Endothelial cell of umbilical vein (primary cell): ENCODE results near the gene SLC6A7. TPM values are rescaled to one million over a fixed set of nuclear protein-coding genes. Genes with fewer than 3 reads are reported as not detected.

ENCODE experiments used
- BruUV-seq: library from RNA; stranded (reverse); fragments of 400-500 nt; replicated peaks from 2 replicates; lab custom pipeline; 2021; lab: Mats Ljungman, UMichigan
- CTCF ChIA-PET: fragments of 300-600, 350-600 bp; sonication (Branson Sonifier 250); formaldehyde crosslinking; loops from one replicate; lab custom pipeline; 2021; ENCODE audit warnings: antibody characterized with exemption, inconsistent platforms; lab: Charles Lee
- POLR2A ChIA-PET: fragments of 300-600, 350-600 bp; sonication (Branson Sonifier 250); formaldehyde crosslinking; loops from one replicate; lab custom pipeline; 2021; ENCODE audit warnings: antibody characterized with exemption, inconsistent platforms; lab: Charles Lee
- DNase-seq: peaks from one replicate; pipeline ENCODE4 v3.0.0-alpha.2; 2011; ENCODE audit warnings: low read depth, low spot score
- FAIRE-seq: peaks from 2 replicates; lab custom pipeline; 2011; peaks lifted over from hg19 to GRCh38; lab: Jason Lieb, UNC
- H2AFZ ChIP-seq: 2 replicates; pipeline ENCODE4 v1.6.0; 2012; ENCODE audit warnings: low read depth, low read length, control low read depth, inconsistent platforms
- H3K27ac ChIP-seq: 2 replicates; pipeline ENCODE4 v1.5.1; 2011; ENCODE audit warnings: low read depth, mild to moderate bottlenecking, control low read depth, low read length, moderate library complexity; ENCODE audit not compliant: insufficient read depth
- H3K27me3 ChIP-seq, 2 experiments: 2 replicates each; pipeline versions ENCODE4 v1.6.0 to v1.6.1; 2011; ENCODE audit warnings: low read length in 2 of 2, mixed read lengths in 1 of 2; ENCODE audit not compliant: control insufficient read depth in 2 of 2, insufficient read depth in 2 of 2
- H3K36me3 ChIP-seq, 2 experiments: 2 replicates in 1 of 2; 3 replicates in 1 of 2; pipeline ENCODE4 v1.5.1; 2011; ENCODE audit warnings: low read length in 2 of 2, mild to moderate bottlenecking in 1 of 2, moderate library complexity in 1 of 2; ENCODE audit not compliant: control insufficient read depth in 2 of 2, insufficient read depth in 2 of 2; ENCODE audit errors: extremely low read depth in 1 of 2
- H3K4me1 ChIP-seq: 3 replicates; pipeline ENCODE4 v1.5.1; 2011; ENCODE audit warnings: mild to moderate bottlenecking, low read length; ENCODE audit not compliant: control insufficient read depth, insufficient read depth; ENCODE audit errors: extremely low read depth
- H3K4me2 ChIP-seq: 2 replicates; pipeline ENCODE4 v1.6.1; 2011; ENCODE audit warnings: low read length, control low read depth, mixed read lengths; ENCODE audit not compliant: insufficient read depth
- H3K4me3 ChIP-seq, 3 experiments: fragments of 200-600 bp in 1 of 3; sonication (generic), shearing (Covaris generic) in 1 of 3; replicated peaks in 1 of 3; 2 replicates each; pipeline ENCODE4 v1.5.1; 2011 to 2016; ENCODE audit warnings: control low read depth in 3 of 3, low read length in 3 of 3, mild to moderate bottlenecking in 2 of 3, inconsistent platforms in 1 of 3, low read depth in 1 of 3, moderate library complexity in 1 of 3; ENCODE audit not compliant: insufficient read depth in 1 of 3
- H3K79me2 ChIP-seq: 2 replicates; pipeline ENCODE4 v1.6.0; 2012; ENCODE audit warnings: low read length, inconsistent platforms; ENCODE audit not compliant: control insufficient read depth, insufficient read depth
- H3K9ac ChIP-seq: replicated peaks from 2 replicates; pipeline ENCODE3; 2011; ENCODE audit warnings: low read length, control low read depth; ENCODE audit not compliant: insufficient read depth; ENCODE audit errors: extremely low read depth
- H3K9me1 ChIP-seq: replicated peaks from 3 replicates; pipeline ENCODE4 v1.6.0; 2011; ENCODE audit warnings: mild to moderate bottlenecking, low read length; ENCODE audit not compliant: control insufficient read depth, insufficient read depth; ENCODE audit errors: extremely low read depth
- H3K9me3 ChIP-seq: replicated peaks from 2 replicates; pipeline ENCODE4 v1.5.1; 2012; ENCODE audit warnings: low read length, inconsistent platforms; ENCODE audit not compliant: control insufficient read depth, insufficient read depth
- H4K20me1 ChIP-seq: replicated peaks from 2 replicates; pipeline ENCODE3; 2011; ENCODE audit warnings: mild to moderate bottlenecking, low read length; ENCODE audit not compliant: control insufficient read depth, insufficient read depth; ENCODE audit errors: extremely low read depth
- CTCF ChIP-seq, 2 donors: IDR thresholded peaks; 1 replicate in 1 of 2; 2 replicates in 1 of 2; pipeline ENCODE4 v1.5.1; 2011; ENCODE audit warnings: low read length in 2 of 2, mild to moderate bottlenecking in 2 of 2, moderate library complexity in 2 of 2, control low read depth in 1 of 2, inconsistent platforms in 1 of 2, low read depth in 1 of 2; ENCODE audit not compliant: insufficient read depth in 1 of 2; ENCODE audit errors: extremely low read depth in 1 of 2
- EZH2 ChIP-seq: IDR thresholded peaks from 2 replicates; pipeline ENCODE4 v1.6.1; 2012; ENCODE audit warnings: borderline replicate concordance, low read depth, mild to moderate bottlenecking, moderate library complexity, low read length, inconsistent platforms; ENCODE audit not compliant: severe bottlenecking
- FOS ChIP-seq: IDR thresholded peaks from 2 replicates; pipeline ENCODE4 v1.6.1; 2011; ENCODE audit warnings: mild to moderate bottlenecking, low read length, moderate library complexity, borderline replicate concordance; ENCODE audit not compliant: insufficient read depth
- GATA2 ChIP-seq: IDR thresholded peaks from 2 replicates; pipeline ENCODE4 v1.7.0; 2011; ENCODE audit warnings: low read depth, mild to moderate bottlenecking, moderate library complexity, mixed read lengths, low read length; ENCODE audit not compliant: insufficient read length, insufficient read depth
- JUN ChIP-seq: IDR thresholded peaks from 2 replicates; pipeline ENCODE4 v1.6.1; 2011; ENCODE audit warnings: borderline replicate concordance, low read depth; ENCODE audit not compliant: insufficient read length, insufficient read depth
- MAX ChIP-seq: IDR thresholded peaks from 2 replicates; pipeline ENCODE4 v1.6.1; 2011; ENCODE audit not compliant: insufficient read depth, insufficient read length
- MYC ChIP-seq: IDR thresholded peaks from one replicate; pipeline ENCODE4 v1.6.1; 2011; ENCODE audit warnings: mild to moderate bottlenecking, low read depth, low read length
- POLR2A ChIP-seq: IDR thresholded peaks from 2 replicates; pipeline ENCODE4 v1.6.1; 2012; ENCODE audit warnings: low read depth, mild to moderate bottlenecking, control low read depth, low read length
- POLR2AphosphoS5 ChIP-seq: IDR thresholded peaks from 2 replicates; pipeline ENCODE4 v1.6.1; 2012; ENCODE audit warnings: low read depth, mild to moderate bottlenecking, control low read depth, low read length, moderate library complexity; ENCODE audit not compliant: insufficient read depth
- dilution Hi-C: fragments of 300-500 bp; cut with MboI; formaldehyde crosslinking; loops from one replicate; pipeline ENCODE4 v1.15.0; 2019; ENCODE audit warnings: low sequenced_read_pairs; ENCODE audit not compliant: extremely low pct_ligation_motif_present
- intact Hi-C: fragments of 100-400 bp; cut with micrococcal nuclease; formaldehyde crosslinking; loops from one replicate; pipeline ENCODE4 v1.10.0; 2022
- polyA plus RNA-seq, 4 experiments: library from polyadenylated mRNA; depleted of rRNA in 3 of 4; stranded (reverse) in 3 of 4; unstranded in 1 of 4; fragments of >200 nt; gene quantifications; 2 replicates each; pipeline versions ENCODE4 v1.2.1 to v1.2.3, GENCODE V29; 2011 to 2012; ENCODE audit warnings: missing spikeins in 1 of 4
- total RNA-seq: library from RNA; stranded (reverse); gene quantifications from 2 replicates; pipeline ENCODE4 v1.2.3, GENCODE V29; 2021

The SLC6A7 gene
- total and polyA plus RNA-seq, 2 donors (not counting 3 experiments of a cell fraction or from before 2014, with no cell fraction given): not detected

- dilution Hi-C loops: no loop called here
- POLR2A ChIA-PET: interaction anchor here (0.6 kb wide), 1 partner anchor 179 kb away, joined by 5 read pairs; no protein-coding TSS in a partner anchor
- intact Hi-C loops: no loop called here
- H3K27ac ChIP-seq: no peak overlapping the region
- no peak for TF ChIP-seq MYC
- TF ChIP-seq JUN: no peak
- TF ChIP-seq MAX: no peak
- TF ChIP-seq GATA2: no peak
- no peak for TF ChIP-seq POLR2A
- no peak for TF ChIP-seq POLR2AphosphoS5
- TF ChIP-seq CTCF (IDR thresholded peaks at IDR 0.05; ENCODE audit: extremely low read depth in 1 of 2, insufficient read depth in 1 of 2, low read depth in 1 of 2, low read length in 2 of 2): no peak
- TF ChIP-seq FOS: no peak
- no peak for TF ChIP-seq EZH2
- H3K4me2 ChIP-seq: no peak overlapping the region
- H3K27me3 ChIP-seq: peaks cover 7 to 15% of the 10 kb centered on the region in 2 experiments
- H3K36me3 ChIP-seq: no peaks in the 10 kb centered on the region
- H3K9ac ChIP-seq: no peak overlapping the region
- no peaks in the 10 kb centered on the region for H3K79me2 ChIP-seq
- no peak for DNase-seq
- no peaks in the 10 kb centered on the region for H3K9me3 ChIP-seq
- no peaks in the 10 kb centered on the region for H4K20me1 ChIP-seq
- H3K4me1 ChIP-seq: no peaks in the 10 kb centered on the region
- CTCF ChIA-PET: interaction anchor here (0.7 to 1.6 kb wide), 3 partner anchors 9 to 51 kb away, joined by 3 to 10 read pairs (median 3); no protein-coding TSS in a partner anchor
- no TSS peak for BruUV-seq
- FAIRE-seq: no peak
- H3K4me3 ChIP-seq: no peak overlapping the region
- H3K9me1 ChIP-seq: no peaks in the 10 kb centered on the region
- H2AFZ ChIP-seq: no peak overlapping the region
Measured at GRCh38 chr5:150181766-150182545, 7.9 kb upstream of the SLC6A7 start.
